K562 (cell line): ENCODE measurements around the gene PTP4A2. TPM values are rescaled to one million over a fixed set of nuclear protein-coding genes. Genes with fewer than 3 reads are reported as not detected.

Experiments used
- BDP1 ChIP-seq: IDR thresholded peaks from 3 replicates; pipeline ENCODE4 v1.6.1; 2011; ENCODE audit not compliant: insufficient read length, insufficient read depth
- DMBX1 ChIP-seq: fragments of 250-450 bp; sonication (Bioruptor Pico); IDR thresholded peaks from 2 replicates; pipeline ENCODE4 v1.8.0; 2022; ENCODE audit warnings: inconsistent platforms, mild to moderate bottlenecking, moderate library complexity, borderline replicate concordance
- HDAC3 ChIP-seq: fragments of 450-650 bp; IDR thresholded peaks from 2 replicates; pipeline ENCODE4 v1.6.1; 2018; ENCODE audit warnings: borderline replicate concordance, mild to moderate bottlenecking, moderate library complexity; ENCODE audit not compliant: partially characterized antibody
- HDGF ChIP-seq: fragments of 450-650 bp; IDR thresholded peaks from 2 replicates; pipeline ENCODE4 v1.6.1; 2016
- MBD2 ChIP-seq: sonication (generic); IDR thresholded peaks from 2 replicates; pipeline ENCODE4 v1.6.1; 2016; ENCODE audit warnings: low read depth, borderline replicate concordance
- MXD1 ChIP-seq: fragments of 250-450 bp; sonication (Bioruptor Pico); IDR thresholded peaks from 2 replicates; pipeline ENCODE4 v1.8.0; 2021; ENCODE audit warnings: borderline replicate concordance, mild to moderate bottlenecking, moderate library complexity; ENCODE audit not compliant: poor library complexity, severe bottlenecking
- NCOR1 ChIP-seq: fragments of 450-650 bp; IDR thresholded peaks from 2 replicates; pipeline ENCODE4 v1.6.1; 2016; ENCODE audit warnings: mild to moderate bottlenecking, moderate library complexity
- NFIC ChIP-seq: fragments of 450-650 bp; IDR thresholded peaks from 2 replicates; pipeline ENCODE4 v1.6.1; 2017; ENCODE audit warnings: mild to moderate bottlenecking, inconsistent platforms
- NKRF ChIP-seq: fragments of 450-650 bp; IDR thresholded peaks from 2 replicates; pipeline ENCODE4 v1.6.1; 2016; ENCODE audit warnings: borderline replicate concordance
- USF1 ChIP-seq: sonication (generic); formaldehyde crosslinking; IDR thresholded peaks from 2 replicates; pipeline ENCODE4 v1.9.0; 2022; ENCODE audit warnings: mild to moderate bottlenecking, missing genetic modification reagents
- ZNF280B ChIP-seq: fragments of 250-450 bp; sonication (Bioruptor Pico); IDR thresholded peaks from 2 replicates; pipeline ENCODE4 v1.5.1; 2021; ENCODE audit warnings: mild to moderate bottlenecking
- ZNF583 ChIP-seq: fragments of 250-450 bp; sonication (Bioruptor Pico); IDR thresholded peaks from 2 replicates; pipeline ENCODE4 v1.4.0; 2020
- ZNF76 ChIP-seq: fragments of 250-450 bp; sonication (Bioruptor Pico); IDR thresholded peaks from 2 replicates; pipeline ENCODE4 v1.4.0; 2020; ENCODE audit warnings: mild to moderate bottlenecking, moderate library complexity, borderline replicate concordance
- ZSCAN32 ChIP-seq: fragments of 450-650 bp; formaldehyde crosslinking; IDR thresholded peaks from 2 replicates; pipeline ENCODE4 v1.4.0; 2020; ENCODE audit warnings: mild to moderate bottlenecking, moderate library complexity
- polyA plus RNA-seq, 8 experiments: library from polyadenylated mRNA; depleted of rRNA in 4 of 8; stranded (reverse) in 5 of 8; unstranded in 3 of 8; fragments of >200 nt; fragmentation: Nextera tagmentation in 2 of 8; fragmentation: Illumina TruSeq in 1 of 8; extraction: Ambion mirVana in 2 of 8; extraction: Trizol in 1 of 8; gene quantifications; 2 replicates each; pipeline versions ENCODE4 v1.2.1 to v1.2.3, GENCODE V29; 2011 to 2014; ENCODE audit warnings: inconsistent platforms in 1 of 8, missing spikeins in 1 of 8
- total RNA-seq, 7 experiments: library from RNA; depleted of rRNA in 6 of 7; stranded (reverse); fragments of >200 nt in 6 of 7; fragmentation: Illumina TruSeq in 2 of 7; extraction: Trizol in 2 of 7; gene quantifications; 2 replicates each; pipeline versions ENCODE4 v1.2.1 to v1.2.3, GENCODE V29; 2011 to 2021; ENCODE audit warnings: low replicate concordance in 1 of 7
- TF ChIP-seq, protein P1 (sequence below): fragments of 200-800 bp; sonication (Bioruptor generic); IDR thresholded peaks from 2 replicates; pipeline ENCODE4 v1.6.1; 2016; ENCODE audit warnings: missing genetic modification characterization, missing compliant biosample characterization
- TF ChIP-seq, protein P2 (sequence below): sonication (generic); formaldehyde crosslinking; IDR thresholded peaks from 2 replicates; pipeline ENCODE4 v1.9.0; 2022; ENCODE audit warnings: mild to moderate bottlenecking, missing genetic modification reagents

Gene PTP4A2
- total and polyA plus RNA-seq, 9 of the 15 experiments (the other 6 are each of a cell fraction or from before 2014, with no cell fraction given), result 197 to 870 (median 480) TPM

DNA sequence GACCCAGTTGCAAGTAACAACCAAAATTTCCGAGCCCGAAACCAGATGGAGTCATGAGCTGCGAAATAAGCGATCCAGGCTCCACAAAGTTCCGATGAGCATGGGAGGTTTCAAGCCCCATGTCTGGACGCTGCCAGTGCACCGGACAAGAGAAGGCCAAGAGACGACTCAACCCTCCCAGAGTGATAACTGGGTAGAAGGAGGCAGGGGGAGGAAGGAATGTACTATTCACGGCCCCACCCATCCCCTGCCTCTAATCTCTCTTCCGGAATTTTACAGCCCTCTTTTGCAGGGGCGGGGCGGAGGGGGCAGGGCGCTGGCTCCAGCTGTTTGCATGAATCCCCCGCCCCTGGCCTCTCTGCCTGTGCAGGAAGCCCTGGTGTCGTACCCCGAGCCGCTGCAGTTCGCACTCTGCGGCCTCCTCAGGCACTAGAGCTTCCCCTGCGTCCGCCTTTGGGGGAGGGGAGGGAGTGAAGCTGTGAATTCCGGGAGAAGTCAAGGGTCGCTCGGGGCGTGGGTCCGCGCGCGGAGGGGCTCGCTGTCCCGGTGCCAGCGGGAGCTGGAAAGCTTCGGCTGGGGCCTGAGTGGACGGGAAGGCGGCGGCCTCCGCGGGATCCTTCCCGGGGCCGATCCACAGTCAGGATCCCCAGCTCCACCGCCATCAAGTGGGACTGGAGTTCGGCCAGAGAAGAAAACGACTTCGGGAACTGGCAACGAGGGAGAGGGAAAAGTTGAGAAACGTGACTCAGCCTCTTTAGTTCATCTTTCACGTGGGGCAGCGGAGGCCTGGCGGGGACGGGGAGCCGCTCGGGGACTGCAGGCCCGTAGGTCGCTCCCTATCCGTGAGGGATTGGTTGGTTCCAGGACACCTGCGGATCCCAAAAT lies 6.3 kb upstream of the PTP4A2 start (continued):
- TF ChIP-seq, protein P1, sequence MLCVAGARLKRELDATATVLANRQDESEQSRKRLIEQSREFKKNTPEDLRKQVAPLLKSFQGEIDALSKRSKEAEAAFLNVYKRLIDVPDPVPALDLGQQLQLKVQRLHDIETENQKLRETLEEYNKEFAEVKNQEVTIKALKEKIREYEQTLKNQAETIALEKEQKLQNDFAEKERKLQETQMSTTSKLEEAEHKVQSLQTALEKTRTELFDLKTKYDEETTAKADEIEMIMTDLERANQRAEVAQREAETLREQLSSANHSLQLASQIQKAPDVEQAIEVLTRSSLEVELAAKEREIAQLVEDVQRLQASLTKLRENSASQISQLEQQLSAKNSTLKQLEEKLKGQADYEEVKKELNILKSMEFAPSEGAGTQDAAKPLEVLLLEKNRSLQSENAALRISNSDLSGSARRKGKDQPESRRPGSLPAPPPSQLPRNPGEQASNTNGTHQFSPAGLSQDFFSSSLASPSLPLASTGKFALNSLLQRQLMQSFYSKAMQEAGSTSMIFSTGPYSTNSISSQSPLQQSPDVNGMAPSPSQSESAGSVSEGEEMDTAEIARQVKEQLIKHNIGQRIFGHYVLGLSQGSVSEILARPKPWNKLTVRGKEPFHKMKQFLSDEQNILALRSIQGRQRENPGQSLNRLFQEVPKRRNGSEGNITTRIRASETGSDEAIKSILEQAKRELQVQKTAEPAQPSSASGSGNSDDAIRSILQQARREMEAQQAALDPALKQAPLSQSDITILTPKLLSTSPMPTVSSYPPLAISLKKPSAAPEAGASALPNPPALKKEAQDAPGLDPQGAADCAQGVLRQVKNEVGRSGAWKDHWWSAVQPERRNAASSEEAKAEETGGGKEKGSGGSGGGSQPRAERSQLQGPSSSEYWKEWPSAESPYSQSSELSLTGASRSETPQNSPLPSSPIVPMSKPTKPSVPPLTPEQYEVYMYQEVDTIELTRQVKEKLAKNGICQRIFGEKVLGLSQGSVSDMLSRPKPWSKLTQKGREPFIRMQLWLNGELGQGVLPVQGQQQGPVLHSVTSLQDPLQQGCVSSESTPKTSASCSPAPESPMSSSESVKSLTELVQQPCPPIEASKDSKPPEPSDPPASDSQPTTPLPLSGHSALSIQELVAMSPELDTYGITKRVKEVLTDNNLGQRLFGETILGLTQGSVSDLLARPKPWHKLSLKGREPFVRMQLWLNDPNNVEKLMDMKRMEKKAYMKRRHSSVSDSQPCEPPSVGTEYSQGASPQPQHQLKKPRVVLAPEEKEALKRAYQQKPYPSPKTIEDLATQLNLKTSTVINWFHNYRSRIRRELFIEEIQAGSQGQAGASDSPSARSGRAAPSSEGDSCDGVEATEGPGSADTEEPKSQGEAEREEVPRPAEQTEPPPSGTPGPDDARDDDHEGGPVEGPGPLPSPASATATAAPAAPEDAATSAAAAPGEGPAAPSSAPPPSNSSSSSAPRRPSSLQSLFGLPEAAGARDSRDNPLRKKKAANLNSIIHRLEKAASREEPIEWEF (CRISPR knock-in tag), result peak; percentile 62; the same call in 1 of the 2 replicates
- TF ChIP-seq BDP1 (no peak), HDAC3 (peak; percentile 83), HDGF (no peak), DMBX1 (CRISPR knock-in tag) (peak; percentile 71; the same call in 1 of the 2 replicates), MXD1 (CRISPR knock-in tag) (no peak), NCOR1 (peak; percentile 83), NKRF (peak; percentile 68; the same call in 1 of the 2 replicates), NFIC (peak; percentile 85), USF1 (CRISPR knock-in tag) (peak; percentile 54; the same call in 1 of the 2 replicates), MBD2 (peak; percentile 89), ZNF76 (CRISPR knock-in tag) (peak; percentile 91), ZNF583 (CRISPR knock-in tag) (peak; percentile 91), ZNF280B (CRISPR knock-in tag) (0 out of 2 replicates have a peak, but pooled peaks have one; percentile 21), ZSCAN32 (CRISPR knock-in tag) (no peak)
- TF ChIP-seq, protein P2, sequence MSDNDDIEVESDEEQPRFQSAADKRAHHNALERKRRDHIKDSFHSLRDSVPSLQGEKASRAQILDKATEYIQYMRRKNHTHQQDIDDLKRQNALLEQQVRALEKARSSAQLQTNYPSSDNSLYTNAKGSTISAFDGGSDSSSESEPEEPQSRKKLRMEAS (CRISPR knock-in tag), result peak; percentile 67
